ENCODE results near the gene GRK2.
A peak's percentile ranks its signal among the peaks of the same experiment; 100 is the strongest.

Gene GRK2

GRCh38 chr11:67291481-67292381 lies 25.5 kb downstream of the GRK2 start:
- no peak overlapping the region for H3K27ac ChIP-seq
- TF ChIP-seq CTCF (IDR thresholded peaks at IDR 0.05) (no peak), ZFX (IDR thresholded peaks at IDR 0.05; ENCODE audit: borderline replicate concordance) (no peak)

GRCh38 chr11:67292671-67293070 lies 26.4 kb downstream of the GRK2 start:
- no peak overlapping the region for H3K27ac ChIP-seq
- TF ChIP-seq CTCF (IDR thresholded peaks at IDR 0.05), result no peak
- TF ChIP-seq ZFX (IDR thresholded peaks at IDR 0.05; ENCODE audit: borderline replicate concordance), result no peak

GRCh38 chr11:67293090-67293489 lies 26.8 kb downstream of the GRK2 start:
- no peak for TF ChIP-seq CTCF (IDR thresholded peaks at IDR 0.05)
- no peak for TF ChIP-seq ZFX (IDR thresholded peaks at IDR 0.05; ENCODE audit: borderline replicate concordance)
- H3K27ac ChIP-seq, result no peak overlapping the region

GRCh38 chr11:67295846-67296245 lies 29.6 kb downstream of the GRK2 start:
- H3K27ac ChIP-seq, result no peak overlapping the region
- no peak for TF ChIP-seq ZFX (IDR thresholded peaks at IDR 0.05; ENCODE audit: borderline replicate concordance)
- no peak for TF ChIP-seq CTCF (IDR thresholded peaks at IDR 0.05)

GRCh38 chr11:67298786-67299185 lies 32.5 kb downstream of the GRK2 start:
- TF ChIP-seq ZFX (IDR thresholded peaks at IDR 0.05; ENCODE audit: borderline replicate concordance) (no peak), CTCF (IDR thresholded peaks at IDR 0.05) (no peak)
- H3K27ac ChIP-seq, result no peak overlapping the region

GRCh38 chr11:67299471-67300191 lies 33.4 kb downstream of the GRK2 start:
- TF ChIP-seq CTCF (IDR thresholded peaks at IDR 0.05), result no peak
- TF ChIP-seq ZFX (IDR thresholded peaks at IDR 0.05; ENCODE audit: borderline replicate concordance), result no peak
- H3K27ac ChIP-seq, result 0 out of 2 replicates have a peak overlapping the region, but pooled peaks have one; percentile 17
